GM21423 (cell line): ENCODE measurements around the gene ILKAP.

Source experiments
- ATAC-seq: cut with Tn5 transposase; IDR thresholded peaks from one replicate; pipeline ENCODE4 v1.9.1; 2021; ENCODE audit warnings: mild to moderate bottlenecking, moderate library complexity; ENCODE audit not compliant: unreplicated experiment

ILKAP gene

GRCh38 chr2:238166391-238167343 lies 36.8 kb downstream of the ILKAP start:
- ATAC-seq: no peak

GRCh38 chr2:238165288-238165921 lies 38.1 kb downstream of the ILKAP start:
- no peak for ATAC-seq

GRCh38 chr2:238164906-238165287 lies 38.6 kb downstream of the ILKAP start:
- no peak for ATAC-seq

- no peak for ATAC-seq
Measured at GRCh38 chr2:238163481-238164198, 39.9 kb downstream of the ILKAP start.

GRCh38 chr2:238162846-238163441 lies 40.6 kb downstream of the ILKAP start:
- no peak for ATAC-seq

- ATAC-seq: no peak
Measured at GRCh38 chr2:238162251-238162845, 41.1 kb downstream of the ILKAP start.

GRCh38 chr2:238161291-238162051 lies 42.0 kb downstream of the ILKAP start:
- no peak for ATAC-seq

GRCh38 chr2:238160206-238161129 lies 43.0 kb downstream of the ILKAP start:
- no peak for ATAC-seq

- no peak for ATAC-seq
Measured at GRCh38 chr2:238159661-238160205, 43.8 kb downstream of the ILKAP start.

GRCh38 chr2:238159071-238159539 lies 44.4 kb downstream of the ILKAP start:
- ATAC-seq: no peak

- peak; percentile 50 for ATAC-seq
Measured at GRCh38 chr2:238158509-238159070, 44.9 kb downstream of the ILKAP start, which contains the start of gene ERFE. TSS of gene ERFE (plus strand) at chr2:238158970. CDS start at chr2:238159008, 38 bp downstream.

- ATAC-seq: no peak
Measured at GRCh38 chr2:238158018-238158508, 45.4 kb downstream of the ILKAP start.

- no peak for ATAC-seq
Measured at GRCh38 chr2:238157506-238158017, 45.9 kb downstream of the ILKAP start.

GRCh38 chr2:238155761-238156694 lies 47.5 kb downstream of the ILKAP start:
- no peak for ATAC-seq

- no peak for ATAC-seq
Measured at GRCh38 chr2:238155051-238155760, 48.3 kb downstream of the ILKAP start.

GRCh38 chr2:238154570-238154969 lies 48.9 kb downstream of the ILKAP start:
- ATAC-seq: no peak
